ENCODE results near the gene SPATA22. TPM values are rescaled to one million over a fixed set of nuclear protein-coding genes. Genes with fewer than 3 reads are reported as not detected.
"Not testable (repeated sequence)": the region's sequence is repeated elsewhere in the genome, so short reads cannot be mapped to it uniquely, and the experiment has no call there.

The SPATA22 gene
- total RNA-seq, 2 experiments from 2014 or later: 0.67 TPM; not detected in 1

- CTCF ChIA-PET: no interaction called here
- H3K36me3 Mint-ChIP-seq: no peaks in the 10 kb centered on the region
- no peak overlapping the region for H3K4me3 Mint-ChIP-seq
- H3K4me1 Mint-ChIP-seq: no peaks in the 10 kb centered on the region
- no peaks in the 10 kb centered on the region for H3K9me3 Mint-ChIP-seq (ENCODE audit: low read depth)
- no peak overlapping the region for H3K27ac Mint-ChIP-seq
- H3K27me3 Mint-ChIP-seq: peaks cover 22% of the 10 kb centered on the region
- DNase-seq (no peak), ATAC-seq (no peak)
Observed at GRCh38 chr17:3440451-3440850, 31.2 kb downstream of the SPATA22 start.

DNA sequence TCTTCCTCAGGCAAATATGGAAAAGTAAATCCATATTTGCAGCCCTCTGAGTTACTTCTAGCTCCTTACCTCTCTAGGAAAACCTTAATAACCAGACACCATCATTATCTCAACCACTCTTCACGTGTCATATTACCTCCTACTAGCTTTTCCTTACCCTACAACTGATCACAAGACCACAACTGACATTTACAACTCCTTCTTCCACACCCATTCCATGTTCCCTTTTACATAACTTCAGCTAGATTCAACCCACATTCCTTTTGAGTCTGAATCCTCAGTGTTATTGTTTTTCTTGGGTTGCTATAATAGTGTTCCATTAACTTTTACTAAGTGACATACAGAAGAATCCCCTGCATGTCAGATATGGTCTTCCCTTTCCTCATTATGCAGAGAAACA lies 33.3 kb downstream of the SPATA22 start:
- Mint-ChIP-seq H3K27ac (no peak overlapping the region), H3K9me3 (ENCODE audit: low read depth) (no peaks in the 10 kb centered on the region), H3K4me3 (no peak overlapping the region), H3K27me3 (peaks cover 15% of the 10 kb centered on the region), H3K36me3 (no peaks in the 10 kb centered on the region), H3K4me1 (no peaks in the 10 kb centered on the region)
- CTCF ChIA-PET: no interaction called here
- DNase-seq: no peak
- ATAC-seq: no peak

DNA sequence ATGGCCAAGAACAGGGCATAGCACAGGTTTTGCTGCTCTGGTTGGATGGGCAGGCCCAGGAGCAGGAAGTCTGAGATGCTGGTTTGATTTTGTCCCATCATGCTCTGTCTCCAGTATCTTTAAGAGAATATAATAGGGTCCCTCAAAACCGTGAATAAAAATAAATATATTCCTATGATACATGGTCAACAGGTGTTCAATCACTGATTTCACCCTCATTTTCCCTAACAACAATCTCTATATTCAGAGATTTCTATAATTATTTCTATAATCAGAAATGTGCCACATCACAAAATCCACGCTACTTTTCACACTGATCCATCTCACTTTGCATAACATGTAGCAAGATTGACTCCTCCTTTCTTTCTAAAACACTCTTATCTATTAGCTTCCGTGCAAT lies 37.9 kb downstream of the SPATA22 start, which contains the start of gene OR1E2:
Gene OR1E2, minus strand, starts transcription at position 101 of the 400 bp plus-strand sequence. Its CDS starts 0 bp downstream, at position 101.
- H3K36me3 Mint-ChIP-seq: no peaks in the 10 kb centered on the region
- H3K9me3 Mint-ChIP-seq (ENCODE audit: low read depth): peaks cover 2% of the 10 kb centered on the region
- ATAC-seq: no peak
- CTCF ChIA-PET: no interaction called here
- H3K4me1 Mint-ChIP-seq: no peaks in the 10 kb centered on the region
- peaks cover 2% of the 10 kb centered on the region for H3K27me3 Mint-ChIP-seq
- DNase-seq: no peak
- H3K4me3 Mint-ChIP-seq: no peak within 1 kb of the TSS
- no peak within 1 kb of the TSS for H3K27ac Mint-ChIP-seq

DNA sequence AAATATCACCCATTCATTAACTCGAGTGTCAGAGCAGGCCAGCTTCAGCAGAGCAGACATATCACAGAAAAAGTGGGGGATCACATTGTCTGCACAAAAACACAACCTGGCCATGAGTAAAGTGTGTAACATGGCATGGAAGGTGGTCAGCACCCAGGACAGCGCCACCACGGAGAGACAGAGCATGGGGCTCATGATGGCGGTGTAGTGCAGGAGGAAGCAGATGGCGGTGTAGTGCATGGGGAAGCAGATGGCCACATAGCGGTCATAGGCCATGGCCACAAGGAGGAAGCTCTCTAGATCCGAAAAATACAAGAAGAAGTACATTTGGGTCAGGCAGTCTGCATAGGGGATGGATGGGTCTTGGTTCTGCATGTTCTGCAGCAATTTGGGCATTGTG lies 38.4 kb downstream of the SPATA22 start:
- H3K4me1 Mint-ChIP-seq; H3K27ac Mint-ChIP-seq; H3K36me3 Mint-ChIP-seq; ATAC-seq; CTCF ChIA-PET; H3K27me3 Mint-ChIP-seq; H3K9me3 Mint-ChIP-seq (ENCODE audit: low read depth); H3K4me3 Mint-ChIP-seq: not testable (repeated sequence)
- peak; percentile 47 for DNase-seq

DNA sequence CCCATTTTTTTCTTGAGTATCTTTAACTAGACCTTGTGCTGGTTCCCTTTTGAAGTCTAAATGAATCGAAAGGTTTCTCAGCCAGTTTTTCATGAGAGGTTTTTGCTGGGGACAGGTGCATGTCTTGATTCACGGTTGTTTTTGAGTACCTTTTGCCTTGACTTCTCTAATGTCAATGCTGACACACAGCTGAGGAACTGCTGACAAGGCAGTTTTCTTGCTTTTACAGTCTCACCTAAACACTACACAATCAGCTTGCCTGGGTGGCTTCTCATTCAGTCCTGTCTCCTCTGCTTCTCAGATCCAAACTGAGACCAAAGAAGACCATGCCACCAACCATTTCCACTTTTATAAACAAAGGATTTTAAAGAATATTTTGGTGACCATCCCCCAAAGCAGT lies 53.4 kb downstream of the SPATA22 start:
- CTCF ChIA-PET: no interaction called here
- Mint-ChIP-seq H3K9me3 (ENCODE audit: low read depth) (no peaks in the 10 kb centered on the region), H3K36me3 (no peaks in the 10 kb centered on the region), H3K4me3 (no peak overlapping the region), H3K4me1 (no peaks in the 10 kb centered on the region), H3K27me3 (peaks cover 17% of the 10 kb centered on the region), H3K27ac (no peak overlapping the region)
- ATAC-seq: no peak
- DNase-seq: no peak

- DNase-seq (no peak), ATAC-seq (no peak)
- CTCF ChIA-PET: no interaction called here
- Mint-ChIP-seq H3K27ac (no peak overlapping the region), H3K36me3 (no peaks in the 10 kb centered on the region), H3K9me3 (ENCODE audit: low read depth) (no peaks in the 10 kb centered on the region), H3K27me3 (peaks cover 21% of the 10 kb centered on the region), H3K4me1 (peaks cover 2% of the 10 kb centered on the region), H3K4me3 (no peak overlapping the region)
Observed at GRCh38 chr17:3415610-3416009, 56.0 kb downstream of the SPATA22 start.

GRCh38 chr17:3412216-3412615 lies 59.4 kb downstream of the SPATA22 start:
- H3K4me3 Mint-ChIP-seq; H3K27ac Mint-ChIP-seq; CTCF ChIA-PET; H3K9me3 Mint-ChIP-seq (ENCODE audit: low read depth); H3K4me1 Mint-ChIP-seq; H3K36me3 Mint-ChIP-seq; DNase-seq; ATAC-seq: not testable (repeated sequence)
- peaks cover 11% of the 10 kb centered on the region for H3K27me3 Mint-ChIP-seq

DNA sequence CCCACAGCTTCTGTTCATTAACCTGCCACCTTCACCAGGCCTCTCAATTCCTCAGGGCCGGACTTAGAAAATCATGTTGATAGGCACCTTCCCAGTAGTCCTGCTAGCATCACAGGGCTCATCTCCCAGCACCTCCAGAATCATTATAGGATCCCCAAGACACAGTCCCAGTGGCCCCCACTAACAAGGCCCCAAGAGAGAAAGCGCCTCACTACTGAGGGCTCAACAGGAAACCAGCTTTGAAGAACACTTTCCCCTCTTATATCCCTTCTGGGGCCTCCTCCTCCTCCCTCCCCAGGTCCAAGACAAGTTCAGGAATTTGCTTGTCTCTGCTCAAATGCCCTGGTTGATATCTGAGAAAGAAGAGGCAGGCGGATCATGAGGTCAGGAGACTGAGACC lies 60.5 kb downstream of the SPATA22 start, which contains the start of gene OR3A3:
Gene OR3A3, plus strand, starts transcription at position 301 of the 400 bp plus-strand sequence.
- no peak within 1 kb of the TSS for H3K4me3 Mint-ChIP-seq
- H3K9me3 Mint-ChIP-seq (ENCODE audit: low read depth): peaks cover 8% of the 10 kb centered on the region
- H3K27ac Mint-ChIP-seq: no peak within 1 kb of the TSS
- DNase-seq: no peak
- H3K4me1 Mint-ChIP-seq: peaks cover 2% of the 10 kb centered on the region
- CTCF ChIA-PET: no interaction called here
- no peaks in the 10 kb centered on the region for H3K36me3 Mint-ChIP-seq
- ATAC-seq: no peak
- H3K27me3 Mint-ChIP-seq: peaks cover 8% of the 10 kb centered on the region

- H3K27ac Mint-ChIP-seq; H3K4me1 Mint-ChIP-seq; H3K4me3 Mint-ChIP-seq; CTCF ChIA-PET; H3K36me3 Mint-ChIP-seq; H3K27me3 Mint-ChIP-seq; DNase-seq; ATAC-seq; H3K9me3 Mint-ChIP-seq (ENCODE audit: low read depth): not testable (repeated sequence)
Observed at GRCh38 chr17:3403856-3404255, 67.8 kb downstream of the SPATA22 start.

DNA sequence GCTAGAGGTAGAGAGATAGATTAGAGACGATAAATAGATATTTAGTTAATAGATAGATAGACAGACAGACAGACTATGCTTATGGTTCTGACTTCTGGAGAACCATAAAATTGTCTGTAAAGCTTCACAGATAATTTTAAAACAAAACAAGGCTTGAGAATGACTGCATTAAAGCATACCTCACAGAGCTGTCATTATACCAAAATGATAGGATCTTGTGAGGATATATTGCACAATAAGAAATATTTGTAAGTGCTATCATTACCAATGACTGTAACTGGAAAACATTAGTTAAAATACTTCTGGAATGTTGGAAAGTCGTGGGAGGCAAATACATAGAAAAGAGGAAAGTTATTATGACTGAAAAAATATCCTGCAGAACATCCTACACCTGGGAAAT lies 69.8 kb downstream of the SPATA22 start:
- CTCF ChIA-PET: interaction anchor here (0.6 kb wide), 1 partner anchor 425 kb away, joined by 3 read pairs; no protein-coding TSS in a partner anchor
- H3K36me3 Mint-ChIP-seq: no peaks in the 10 kb centered on the region
- peaks cover 2% of the 10 kb centered on the region for H3K9me3 Mint-ChIP-seq (ENCODE audit: low read depth)
- H3K27ac Mint-ChIP-seq: no peak overlapping the region
- no peak overlapping the region for H3K4me3 Mint-ChIP-seq
- no peaks in the 10 kb centered on the region for H3K27me3 Mint-ChIP-seq
- no peak for ATAC-seq
- no peak for DNase-seq
- H3K4me1 Mint-ChIP-seq: no peaks in the 10 kb centered on the region

DNA sequence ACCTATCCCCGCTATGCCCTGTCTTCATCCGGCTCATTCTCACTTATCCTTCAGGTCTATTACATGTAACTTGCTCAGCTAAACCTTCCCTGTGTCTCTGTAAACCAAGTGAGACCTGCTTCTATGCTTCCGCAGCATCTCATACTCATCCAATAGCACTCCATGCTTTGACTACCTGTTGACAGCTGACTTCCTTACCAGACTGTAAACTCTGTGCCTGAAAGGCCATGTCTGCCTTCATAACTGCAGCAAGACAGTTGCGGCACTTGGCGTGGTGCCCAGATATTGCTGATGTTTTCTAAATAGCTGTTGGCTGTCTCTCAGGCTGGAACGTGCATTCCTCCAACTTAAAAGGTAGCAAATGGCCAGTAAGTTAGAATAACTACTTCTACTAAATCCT lies 71.6 kb downstream of the SPATA22 start:
- no peaks in the 10 kb centered on the region for H3K9me3 Mint-ChIP-seq (ENCODE audit: low read depth)
- H3K4me3 Mint-ChIP-seq: no peak overlapping the region
- no peak overlapping the region for H3K27ac Mint-ChIP-seq
- H3K27me3 Mint-ChIP-seq: no peaks in the 10 kb centered on the region
- DNase-seq: no peak
- H3K36me3 Mint-ChIP-seq: no peaks in the 10 kb centered on the region
- no peak for ATAC-seq
- H3K4me1 Mint-ChIP-seq: no peaks in the 10 kb centered on the region
- CTCF ChIA-PET: no interaction called here

DNA sequence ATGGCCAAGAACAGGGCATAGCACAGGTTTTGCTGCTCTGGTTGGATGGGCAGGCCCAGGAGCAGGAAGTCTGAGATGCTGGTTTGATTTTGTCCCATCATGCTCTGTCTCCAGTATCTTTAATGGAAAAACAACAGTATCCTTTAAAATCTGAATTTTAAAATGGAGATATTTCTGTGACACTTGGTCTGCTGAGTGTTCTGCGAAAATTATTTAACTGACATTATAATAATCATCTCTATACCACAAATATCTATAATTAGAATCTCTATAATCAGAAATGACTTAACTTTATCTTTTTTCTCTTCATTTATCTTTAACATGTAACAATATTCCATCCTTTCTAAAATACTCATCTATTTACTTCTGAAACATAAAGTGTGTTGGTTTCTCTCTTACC lies 73.3 kb downstream of the SPATA22 start, which contains the start of gene OR1E1:
Gene OR1E1, minus strand, starts transcription at position 101 of the 400 bp plus-strand sequence. Its CDS starts 0 bp downstream, at position 101.
- Mint-ChIP-seq H3K36me3 (no peaks in the 10 kb centered on the region), H3K27ac (no peak within 1 kb of the TSS), H3K4me1 (no peaks in the 10 kb centered on the region), H3K9me3 (ENCODE audit: low read depth) (no peaks in the 10 kb centered on the region), H3K4me3 (no peak within 1 kb of the TSS), H3K27me3 (no peaks in the 10 kb centered on the region)
- DNase-seq (no peak), ATAC-seq (no peak)
- CTCF ChIA-PET: no interaction called here

GRCh38 chr17:3397801-3398200 lies 73.8 kb downstream of the SPATA22 start:
- H3K4me1 Mint-ChIP-seq; DNase-seq; H3K9me3 Mint-ChIP-seq (ENCODE audit: low read depth); H3K4me3 Mint-ChIP-seq; H3K27ac Mint-ChIP-seq; CTCF ChIA-PET; H3K36me3 Mint-ChIP-seq; H3K27me3 Mint-ChIP-seq; ATAC-seq: not testable (repeated sequence)
